NCI-H1092 treated with DMSO at 0.1 percent for 48 hours (cell line): ENCODE measurements around the gene MRPS2.
"Not testable (repeated sequence)": the region's sequence is repeated elsewhere in the genome, so short reads cannot be mapped to it uniquely, and the experiment has no call there.

Experiments
- DNase-seq: peaks from one replicate; lab custom pipeline; 2025; lab: John Stamatoyannopoulos, UW

The MRPS2 gene

GRCh38 chr9:135531096-135531495 is 30.6 kb downstream of the MRPS2 start:
- DNase-seq, result no peak

DNA sequence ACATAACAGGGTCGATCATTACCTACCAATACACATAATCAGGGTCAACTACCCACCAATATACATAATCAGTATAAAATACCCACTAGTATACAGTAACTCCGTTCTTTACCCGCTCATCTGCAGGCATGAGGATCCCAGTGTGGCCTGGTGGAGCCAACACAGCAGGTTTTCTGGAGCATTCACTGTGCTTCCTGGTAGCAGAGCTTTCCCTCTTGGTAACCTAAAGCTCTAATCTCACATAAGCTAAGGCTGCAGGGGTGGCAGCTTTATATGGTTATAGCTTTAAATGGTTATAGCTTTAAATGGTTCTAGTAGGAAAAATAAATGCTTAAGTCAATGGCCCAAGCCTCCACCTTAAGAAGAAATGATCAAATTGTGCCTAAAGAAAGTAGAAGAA is 32.6 kb downstream of the MRPS2 start:
- DNase-seq, result no peak

DNA sequence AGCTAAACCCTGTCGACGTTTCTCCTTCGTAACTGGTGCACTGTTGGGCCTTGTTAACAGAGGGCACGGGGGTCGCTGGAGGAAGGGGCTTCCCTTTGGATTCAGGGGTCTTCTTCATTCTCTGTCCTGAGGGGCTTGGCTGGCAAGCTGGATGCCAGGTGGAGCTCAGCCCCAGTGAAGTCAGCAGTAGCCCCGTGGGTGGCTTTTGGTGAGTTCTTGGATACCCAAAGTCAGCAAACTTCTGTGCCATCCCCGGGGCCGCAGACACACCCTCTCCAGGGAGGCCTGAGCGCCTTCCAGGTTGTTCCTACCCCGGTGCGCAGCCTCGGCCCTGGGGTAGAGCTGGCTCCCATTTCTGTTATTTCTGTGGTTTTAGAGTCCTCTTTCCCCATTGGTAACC is 33.2 kb downstream of the MRPS2 start:
- no peak for DNase-seq

DNA sequence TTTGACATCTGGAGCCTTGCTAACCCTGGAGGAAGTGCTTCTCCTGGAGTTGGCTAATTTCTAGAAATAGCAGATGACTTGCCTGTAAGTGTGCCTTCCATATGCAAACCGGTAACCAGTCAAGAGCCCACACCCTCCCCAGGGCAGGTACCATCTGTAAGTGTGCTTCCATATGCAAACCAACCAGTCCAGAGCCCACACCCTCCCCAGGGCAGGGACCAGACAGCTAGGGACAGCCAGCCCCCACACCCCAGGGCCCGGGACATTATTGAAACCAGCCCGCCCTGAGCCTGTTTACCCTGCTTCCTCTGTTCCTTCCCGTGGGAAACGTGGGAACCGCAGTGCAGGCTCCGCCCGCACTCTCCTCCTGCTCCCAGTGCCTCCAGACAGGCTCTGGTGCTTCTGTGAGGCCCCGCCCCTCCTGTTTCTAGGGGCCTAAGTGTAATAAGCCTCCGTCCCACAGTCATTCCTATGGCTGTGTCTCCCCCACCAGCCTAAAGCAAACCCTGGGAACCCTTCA is 33.8 kb downstream of the MRPS2 start:
- DNase-seq, result not testable (repeated sequence)

DNA sequence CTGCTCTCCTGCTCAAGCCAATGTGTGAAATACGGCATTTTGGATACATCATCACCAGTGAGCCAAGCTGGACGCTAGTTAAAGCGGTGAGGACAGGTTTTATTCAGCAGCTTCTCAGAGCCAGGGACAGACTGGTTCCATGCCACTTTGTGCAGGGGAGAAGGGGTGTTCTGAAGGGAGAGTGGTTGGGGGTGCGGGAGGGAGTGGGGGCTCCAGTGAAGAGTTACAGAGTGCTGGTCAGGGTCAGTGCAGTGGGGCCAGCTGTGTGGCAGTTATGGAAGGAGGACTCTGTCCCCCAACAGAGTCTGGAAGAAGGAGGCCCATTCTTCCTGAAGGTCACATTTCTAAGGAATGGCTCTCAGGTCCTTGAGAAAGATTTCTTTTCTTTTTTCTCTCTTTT is 34.3 kb downstream of the MRPS2 start:
- not testable (repeated sequence) for DNase-seq

DNA sequence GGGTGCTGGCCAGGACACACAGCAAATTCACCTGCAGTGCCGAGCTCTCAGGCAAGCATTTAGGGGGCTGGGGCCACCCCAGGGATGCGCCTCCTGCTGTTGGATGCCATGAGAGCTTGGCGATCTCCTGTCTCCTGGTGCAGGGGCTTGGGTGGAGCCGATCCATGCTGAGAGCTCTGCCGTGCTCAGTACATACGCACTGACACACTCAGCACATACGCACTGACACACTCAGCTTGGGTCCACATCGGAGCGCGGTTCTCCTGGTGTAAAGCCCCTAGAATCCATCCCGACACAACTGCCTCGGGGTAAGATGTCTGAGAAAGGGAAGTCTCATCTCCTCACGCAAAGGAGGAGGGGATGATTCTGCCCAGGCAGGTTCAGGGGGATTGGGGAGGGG is 35.1 kb downstream of the MRPS2 start:
- not testable (repeated sequence) for DNase-seq

GRCh38 chr9:135536216-135536615 is 35.7 kb downstream of the MRPS2 start:
- no peak for DNase-seq

GRCh38 chr9:135543262-135543894 is 42.9 kb downstream of the MRPS2 start:
- DNase-seq, result not testable (repeated sequence)

DNA sequence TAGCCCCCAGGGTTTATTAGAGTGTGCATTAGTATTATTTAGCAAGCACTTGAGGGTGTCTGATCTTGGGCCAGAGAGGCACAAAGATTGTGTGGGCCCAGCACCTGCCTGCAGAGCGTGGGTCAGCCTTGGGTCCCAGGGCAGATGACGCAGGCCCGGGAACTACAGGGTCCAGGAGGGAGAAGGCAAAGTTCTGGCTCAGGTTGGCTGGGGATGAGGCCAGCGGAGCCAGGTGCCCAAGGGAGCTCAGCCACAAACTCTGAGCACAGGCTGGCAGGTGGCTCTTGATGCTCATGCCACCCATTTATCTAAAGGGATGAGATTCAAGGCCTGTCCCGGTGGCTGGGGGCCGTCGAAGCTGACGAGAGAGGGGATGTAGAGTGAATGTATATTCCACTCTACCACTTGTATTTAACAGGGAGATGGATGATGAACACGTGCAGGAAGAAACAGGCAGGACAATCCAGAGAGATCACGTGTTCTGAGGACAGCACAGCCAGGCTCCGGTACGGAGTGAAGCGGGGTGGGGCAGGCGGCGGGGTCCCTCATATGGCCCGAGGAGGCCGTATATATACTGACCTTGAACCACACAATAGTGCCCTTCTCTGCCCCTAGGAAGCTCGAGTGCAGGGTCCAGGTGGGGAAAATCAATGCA is 44.6 kb downstream of the MRPS2 start:
- DNase-seq, result no peak

GRCh38 chr9:135545646-135546176 is 45.2 kb downstream of the MRPS2 start, which contains the start of gene OBP2A:
TSS of gene OBP2A (plus strand) at chr9:135546126. CDS start at chr9:135546181, 55 bp downstream.
- DNase-seq, result not testable (repeated sequence)

- not testable (repeated sequence) for DNase-seq
Observed at GRCh38 chr9:135546792-135547617, 46.5 kb downstream of the MRPS2 start.

DNA sequence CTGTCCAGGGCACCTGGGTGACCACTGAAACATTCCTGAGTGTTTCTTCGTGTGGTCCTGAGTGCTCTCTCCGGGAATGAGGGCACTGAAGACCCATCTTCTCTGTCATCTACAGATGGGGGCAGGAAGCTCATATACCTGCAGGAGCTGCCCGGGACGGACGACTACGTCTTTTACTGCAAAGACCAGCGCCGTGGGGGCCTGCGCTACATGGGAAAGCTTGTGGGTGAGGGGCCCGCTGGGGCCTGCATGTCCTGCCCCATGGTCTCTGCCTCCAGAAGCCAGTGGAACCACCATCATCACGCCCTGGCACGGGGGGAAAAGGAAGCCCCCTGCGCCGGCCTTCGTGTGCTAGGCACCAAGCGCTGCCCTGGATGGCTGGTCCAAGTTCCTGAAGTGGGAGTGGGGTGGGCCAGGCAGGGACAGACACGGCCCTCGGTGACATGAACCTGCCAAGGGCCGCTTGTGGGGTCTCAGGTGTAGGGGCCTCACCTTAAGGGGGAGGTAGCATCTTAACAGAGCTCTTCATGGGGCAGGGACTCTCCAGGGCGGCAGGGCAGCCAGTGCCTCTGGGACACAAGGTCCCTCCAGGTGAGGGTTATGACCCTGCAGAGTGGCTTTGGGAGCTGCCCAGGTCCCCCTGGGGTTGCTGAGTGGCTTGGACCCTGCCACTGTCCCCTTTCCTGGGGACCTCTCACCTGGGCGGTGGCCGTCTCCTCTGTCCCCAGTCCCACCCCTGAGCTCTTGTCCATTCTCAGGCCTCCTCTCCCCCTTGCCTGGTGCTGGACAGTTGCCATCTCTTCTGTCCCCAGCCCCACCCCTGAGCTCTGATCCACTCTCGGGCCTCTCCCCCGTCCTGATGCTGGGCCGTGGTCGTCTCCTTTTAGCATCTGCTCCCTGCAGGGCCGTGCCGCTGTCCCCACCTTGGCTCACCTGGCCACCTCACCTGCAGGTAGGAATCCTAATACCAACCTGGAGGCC is 47.6 kb downstream of the MRPS2 start:
- DNase-seq, result no peak

GRCh38 chr9:135549478-135550343 is 49.2 kb downstream of the MRPS2 start:
- not testable (repeated sequence) for DNase-seq

DNA sequence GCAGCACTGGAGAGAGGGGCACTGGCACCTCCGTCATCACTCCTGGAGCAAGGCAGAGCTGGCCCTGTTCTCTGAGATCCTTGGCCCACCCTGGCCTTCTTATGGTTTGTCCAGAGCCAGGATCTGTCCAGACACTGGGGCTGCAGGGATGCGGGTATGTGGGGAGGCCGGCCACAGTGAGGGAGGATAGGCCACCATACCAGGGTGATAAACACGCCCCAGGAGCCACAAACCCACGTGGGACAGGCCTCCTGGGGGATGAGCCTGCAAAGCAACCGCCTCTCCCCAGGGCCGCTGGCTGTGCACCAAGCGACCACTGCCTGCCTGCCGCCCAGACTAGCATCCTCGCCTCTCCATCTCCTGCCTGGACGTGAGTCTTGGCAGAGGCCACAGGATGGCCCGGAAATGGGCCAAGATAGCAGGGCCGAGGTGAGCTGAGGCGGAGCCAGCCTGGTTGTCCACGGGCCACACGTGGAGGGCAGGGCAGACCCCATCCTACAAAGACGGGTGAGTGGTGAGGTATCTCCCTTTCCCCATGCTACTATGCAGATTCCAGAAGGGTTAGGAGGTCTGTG is 49.9 kb downstream of the MRPS2 start:
- no peak for DNase-seq

DNA sequence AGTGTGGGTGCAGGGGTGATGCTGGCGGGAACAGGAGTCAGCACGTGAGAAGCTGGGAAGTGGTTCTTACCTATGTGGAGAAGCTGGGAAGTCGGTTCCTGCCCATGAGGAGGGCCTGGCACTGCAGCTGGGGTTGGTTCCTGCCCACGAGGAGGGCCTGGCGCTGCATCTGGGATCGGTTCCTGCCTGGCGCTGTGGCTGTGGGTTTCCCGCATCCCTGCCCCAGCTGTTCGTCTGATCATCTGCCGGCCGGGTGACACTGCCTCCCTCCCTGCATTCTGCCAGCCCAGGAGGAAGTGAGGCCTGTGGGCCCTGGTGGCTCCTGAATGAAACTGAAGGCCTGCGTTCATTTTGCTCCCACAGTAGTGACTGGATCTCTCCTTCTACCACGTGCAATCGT is 50.5 kb downstream of the MRPS2 start:
- no peak for DNase-seq

DNA sequence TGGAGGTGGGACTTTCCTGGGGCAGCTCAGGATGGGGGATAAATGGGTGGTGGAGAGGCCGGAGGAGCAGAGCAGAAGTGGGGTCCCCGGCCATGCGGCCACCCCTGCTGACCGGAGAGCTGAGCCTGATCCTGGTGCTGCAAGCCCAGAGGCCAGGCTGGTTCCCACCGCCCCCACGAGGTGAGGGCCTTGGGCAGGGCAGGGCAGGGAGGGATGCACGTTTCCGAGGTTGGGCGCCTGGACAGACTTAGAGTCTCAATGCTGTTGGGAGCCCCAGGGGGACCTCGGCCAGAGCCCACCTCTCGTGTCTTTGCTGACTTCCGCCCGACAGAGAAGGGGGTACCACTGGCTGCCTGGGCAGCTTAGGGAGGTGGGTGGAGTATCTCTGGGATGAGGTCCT is 51.0 kb downstream of the MRPS2 start:
- no peak for DNase-seq

- DNase-seq, result no peak
Observed at GRCh38 chr9:135552021-135552697, 51.7 kb downstream of the MRPS2 start.

GRCh38 chr9:135552698-135553171 is 52.3 kb downstream of the MRPS2 start:
- no peak for DNase-seq
